Endodermal cell (in vitro differentiated cells): ENCODE data around the gene CD99. TPM values are rescaled to one million over a fixed set of nuclear protein-coding genes. Genes with fewer than 3 reads are reported as not detected.

Experiments
- DNase-seq: peaks from one replicate; pipeline ENCODE4 v3.0.0-alpha.2; 2017
- H3K27ac ChIP-seq: 2 replicates; pipeline ENCODE4 v1.5.1; 2013; ENCODE audit warnings: mild to moderate bottlenecking, low read depth, low read length, moderate library complexity
- H3K27me3 ChIP-seq: 2 replicates; pipeline ENCODE4 v1.6.1; 2013; ENCODE audit warnings: mild to moderate bottlenecking, low read length, moderate library complexity; ENCODE audit not compliant: insufficient read depth, control insufficient read depth, poor library complexity, severe bottlenecking
- H3K36me3 ChIP-seq: 2 replicates; pipeline ENCODE4 v1.7.0; 2013; ENCODE audit warnings: mild to moderate bottlenecking, low read length, moderate library complexity; ENCODE audit not compliant: control insufficient read depth, insufficient read depth
- H3K4me1 ChIP-seq: one replicate; pipeline ENCODE4 v1.7.0; 2013; ENCODE audit warnings: low read length; ENCODE audit not compliant: control insufficient read depth, insufficient read depth
- H3K4me3 ChIP-seq: 2 replicates; pipeline ENCODE4 v1.5.1; 2013; ENCODE audit warnings: mild to moderate bottlenecking, low read length, moderate library complexity
- H3K9ac ChIP-seq: 2 replicates; pipeline ENCODE4 v1.6.1; 2013; ENCODE audit warnings: mild to moderate bottlenecking, low read length, moderate library complexity; ENCODE audit not compliant: poor library complexity, severe bottlenecking; ENCODE audit errors: extremely low read depth
- H3K9me3 ChIP-seq: 2 replicates; pipeline ENCODE4 v1.6.1; 2013; ENCODE audit warnings: mild to moderate bottlenecking, low read length, moderate library complexity; ENCODE audit not compliant: control insufficient read depth
- H3K27ac Mint-ChIP-seq: 2 replicates; pipeline ENCODE4 v1.8.0; 2020; ENCODE audit warnings: mixed read lengths
- H3K27me3 Mint-ChIP-seq: 2 replicates; pipeline ENCODE4 v1.8.0; 2021; ENCODE audit warnings: mild to moderate bottlenecking, mixed read lengths; ENCODE audit not compliant: insufficient read depth
- H3K36me3 Mint-ChIP-seq: 2 replicates; pipeline ENCODE4 v1.8.0; 2020; ENCODE audit warnings: low read depth, mixed read lengths
- H3K4me1 Mint-ChIP-seq: 2 replicates; pipeline ENCODE4 v1.8.0; 2020; ENCODE audit warnings: mixed read lengths
- H3K4me3 Mint-ChIP-seq: 2 replicates; pipeline ENCODE4 v1.8.0; 2020; ENCODE audit warnings: mild to moderate bottlenecking, moderate library complexity, mixed read lengths
- H3K9me3 Mint-ChIP-seq: 2 replicates; pipeline ENCODE4 v1.8.0; 2020; ENCODE audit warnings: mild to moderate bottlenecking, mixed read lengths
- CTCF ChIP-seq: fragments of 200-600 bp; sonication (generic); conservative IDR thresholded peaks from 2 replicates; pipeline ENCODE4 v1.5.0; 2021; ENCODE audit warnings: antibody characterized with exemption, mild to moderate bottlenecking
- WGBS, 2 experiments: methylation state at CpG; one replicate each; pipeline versions ENCODE4 v1.1.5 to v1.1.7; 2013; ENCODE audit warnings: missing lambda C conversion rate in 2 of 2, mixed read lengths in 1 of 2; ENCODE audit not compliant: insufficient coverage in 1 of 2, insufficient read length in 1 of 2; 5-methylcytosine and 5-hydroxymethylcytosine counted together
- total RNA-seq, 2 donors: library from RNA; stranded (reverse); fragmentation: NEBNext Ultra II Directional in 1 of 2; extraction: Animal tissue kit (Norgen Biotek cat#: 25700) in 1 of 2; gene quantifications; 2 replicates in 1 of 2; 3 replicates in 1 of 2; pipeline ENCODE4 v1.2.1, GENCODE V29; 2021

Gene CD99
- total RNA-seq, 2 donors from 2014 or later: 314 to 397 TPM

- 89 to 95% methylated on average over 9 of the region's 9 CpGs for WGBS, 2 experiments
- Histone ChIP-seq H3K27ac (no peak overlapping the region), H3K27me3 (no peaks in the 10 kb centered on the region), H3K9ac (no peak overlapping the region), H3K4me3 (no peak overlapping the region), H3K9me3 (no peaks in the 10 kb centered on the region), H3K4me1 (no peaks in the 10 kb centered on the region), H3K36me3 (no peaks in the 10 kb centered on the region)
- H3K27me3 Mint-ChIP-seq: peaks cover 2% of the 10 kb centered on the region
- no peak for TF ChIP-seq CTCF
- no peak overlapping the region for H3K27ac Mint-ChIP-seq
- H3K4me1 Mint-ChIP-seq: no peaks in the 10 kb centered on the region
- no peaks in the 10 kb centered on the region for H3K9me3 Mint-ChIP-seq
- no peaks in the 10 kb centered on the region for H3K36me3 Mint-ChIP-seq
- DNase-seq: no peak
- no peak overlapping the region for H3K4me3 Mint-ChIP-seq
Observed at GRCh38 chrX:2679534-2680485, 11.3 kb upstream of the CD99 start.

- H3K27ac ChIP-seq: no peak overlapping the region
- 90 to 92% methylated on average over 5 to 6 of the region's 6 CpGs for WGBS, 2 experiments
- H3K4me1 Mint-ChIP-seq: no peaks in the 10 kb centered on the region
- H3K4me3 Mint-ChIP-seq: no peak overlapping the region
- no peaks in the 10 kb centered on the region for H3K27me3 ChIP-seq
- no peaks in the 10 kb centered on the region for H3K36me3 Mint-ChIP-seq
- no peak overlapping the region for H3K4me3 ChIP-seq
- no peak for TF ChIP-seq CTCF
- H3K9ac ChIP-seq: no peak overlapping the region
- H3K36me3 ChIP-seq: no peaks in the 10 kb centered on the region
- H3K27ac Mint-ChIP-seq: no peak overlapping the region
- no peaks in the 10 kb centered on the region for H3K9me3 Mint-ChIP-seq
- H3K9me3 ChIP-seq: no peaks in the 10 kb centered on the region
- H3K27me3 Mint-ChIP-seq: peaks cover 2% of the 10 kb centered on the region
- no peak for DNase-seq
- no peaks in the 10 kb centered on the region for H3K4me1 ChIP-seq
Observed at GRCh38 chrX:2680486-2681348, 10.4 kb upstream of the CD99 start.

GRCh38 chrX:2682565-2683177 lies 8.4 kb upstream of the CD99 start:
- H3K4me3 Mint-ChIP-seq: no peak overlapping the region
- DNase-seq: no peak
- Histone ChIP-seq H3K4me3 (no peak overlapping the region), H3K36me3 (no peaks in the 10 kb centered on the region), H3K27ac (no peak overlapping the region), H3K9ac (no peak overlapping the region), H3K9me3 (no peaks in the 10 kb centered on the region), H3K4me1 (no peaks in the 10 kb centered on the region), H3K27me3 (no peaks in the 10 kb centered on the region)
- H3K36me3 Mint-ChIP-seq: no peaks in the 10 kb centered on the region
- 71 to 79% methylated on average over 4 to 6 of the region's 6 CpGs for WGBS, 2 experiments
- no peak for TF ChIP-seq CTCF
- peaks cover 9% of the 10 kb centered on the region for H3K4me1 Mint-ChIP-seq
- H3K9me3 Mint-ChIP-seq: no peaks in the 10 kb centered on the region
- no peak overlapping the region for H3K27ac Mint-ChIP-seq
- H3K27me3 Mint-ChIP-seq: peaks cover 2% of the 10 kb centered on the region
